Hematopoietic multipotent progenitor cell treated with erythropoietin and hydrocortisone succinate and interleukin-3 and kit ligand, for 4 days (in vitro differentiated cells): ENCODE results near the gene ERP44.
"Not testable (repeated sequence)": the region's sequence is repeated elsewhere in the genome, so short reads cannot be mapped to it uniquely, and the experiment has no call there.

Experiments
- DNase-seq: peaks from one replicate; pipeline ENCODE4 v3.0.0-alpha.2; 2015

ERP44 gene

DNA sequence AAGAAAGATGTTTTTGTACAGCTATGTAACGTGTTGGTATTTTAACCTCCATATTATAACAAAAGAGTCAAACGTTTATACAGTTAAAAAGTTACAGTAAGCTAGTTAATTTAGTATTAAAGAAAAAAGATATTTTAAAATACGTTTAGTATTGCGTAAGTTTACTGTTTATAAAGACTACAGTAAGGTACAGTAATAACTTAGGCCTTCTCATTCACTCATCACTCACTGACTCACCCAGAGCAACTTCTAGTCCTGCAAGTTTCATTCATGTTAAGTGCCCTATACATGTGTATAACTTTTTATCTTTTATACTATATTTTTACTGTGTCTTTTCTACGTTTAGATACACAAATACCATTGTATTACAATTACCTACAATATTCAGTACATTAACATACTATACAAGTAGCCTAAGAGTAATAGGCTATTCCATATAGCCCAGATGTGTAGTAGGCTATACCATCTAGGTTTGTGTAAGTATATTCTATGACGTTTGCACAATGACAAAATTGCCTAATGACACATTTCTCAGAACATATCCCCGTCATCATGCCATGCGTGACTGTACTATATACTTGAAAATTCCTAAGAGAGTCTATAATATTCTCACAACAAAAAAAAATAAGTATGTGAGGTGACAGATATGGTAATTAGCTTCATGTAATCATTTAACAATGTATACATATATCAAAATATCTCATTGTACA, 33.8 kb downstream of the ERP44 start:
- no peak for DNase-seq

DNA sequence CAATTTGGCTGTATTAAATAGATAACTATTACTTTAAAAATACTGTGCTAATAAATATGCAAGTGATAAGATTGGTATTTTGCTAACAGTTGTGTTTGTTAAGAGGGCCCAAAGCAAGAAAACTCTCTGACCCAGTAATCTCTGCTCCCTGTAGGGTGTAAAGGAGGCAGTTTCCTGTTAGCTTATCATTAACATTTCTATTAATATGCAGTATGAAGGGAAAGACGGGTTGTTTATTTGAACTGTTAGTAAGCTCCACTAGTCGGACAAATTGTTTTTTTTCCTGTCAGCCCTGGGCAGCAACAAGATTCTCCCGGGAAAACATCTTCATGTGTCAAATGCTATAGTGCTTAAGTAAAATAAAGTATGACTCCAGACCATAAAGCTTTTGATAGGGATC, 35.6 kb downstream of the ERP44 start:
- DNase-seq = no peak

DNA sequence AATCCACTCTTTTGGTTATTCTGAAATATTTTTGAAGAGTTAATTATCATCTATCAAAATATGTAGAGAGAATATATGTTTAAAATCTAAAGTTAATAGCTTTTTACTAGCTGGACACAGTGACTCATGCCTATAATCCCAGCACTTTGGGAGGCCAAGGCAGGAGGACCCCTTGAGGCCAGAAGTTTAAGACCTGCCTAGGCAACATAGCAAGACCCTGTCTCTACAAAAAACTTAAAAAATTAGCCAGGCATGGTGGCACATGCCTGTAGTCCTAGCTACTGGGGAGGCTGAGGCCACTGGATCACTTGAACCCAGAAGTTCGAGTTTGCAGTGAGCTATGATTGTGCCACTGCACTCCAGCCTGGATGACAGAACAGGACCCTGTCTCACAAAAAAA, 36.1 kb downstream of the ERP44 start:
- DNase-seq = not testable (repeated sequence)

DNA sequence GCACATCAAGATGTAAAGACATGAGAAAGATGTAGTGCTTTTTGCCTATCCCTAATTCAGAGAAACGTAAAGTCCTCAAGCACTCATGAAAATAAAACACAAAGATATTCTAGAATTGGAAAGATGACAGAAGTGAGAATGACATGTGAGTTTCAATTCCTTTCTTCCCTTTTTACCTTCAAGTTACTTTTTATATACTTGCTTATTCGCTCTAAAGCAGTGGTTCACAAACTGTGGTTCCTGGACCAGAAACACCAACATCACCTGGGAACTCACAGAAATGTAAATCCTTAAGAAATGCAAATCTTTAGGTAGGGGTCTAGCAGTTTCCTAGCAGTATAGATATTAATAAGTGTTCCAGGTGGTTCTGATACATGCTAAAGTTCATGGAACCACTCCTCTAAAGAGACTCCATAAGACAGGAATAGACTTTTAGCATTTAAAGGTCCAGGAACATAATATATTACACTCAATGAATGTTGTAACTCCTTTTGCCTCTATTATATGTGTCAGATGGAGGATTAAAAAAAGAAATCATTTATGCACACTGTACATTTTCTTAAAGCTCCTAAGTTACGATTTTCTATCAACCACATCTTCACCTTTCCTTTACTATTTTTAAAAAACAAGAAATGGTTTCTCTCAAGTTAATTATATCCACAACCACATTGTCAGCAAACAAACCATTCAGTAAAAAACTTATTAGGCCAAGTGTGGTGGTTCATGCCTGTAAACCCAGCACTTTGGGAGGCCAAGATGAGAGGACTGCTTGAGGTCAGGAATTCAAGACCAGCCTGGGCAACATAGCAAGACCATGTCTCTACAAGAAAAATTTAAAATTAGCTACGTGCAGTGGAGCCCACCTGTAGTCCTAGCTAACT, 39.9 kb downstream of the ERP44 start:
- no peak for DNase-seq

DNA sequence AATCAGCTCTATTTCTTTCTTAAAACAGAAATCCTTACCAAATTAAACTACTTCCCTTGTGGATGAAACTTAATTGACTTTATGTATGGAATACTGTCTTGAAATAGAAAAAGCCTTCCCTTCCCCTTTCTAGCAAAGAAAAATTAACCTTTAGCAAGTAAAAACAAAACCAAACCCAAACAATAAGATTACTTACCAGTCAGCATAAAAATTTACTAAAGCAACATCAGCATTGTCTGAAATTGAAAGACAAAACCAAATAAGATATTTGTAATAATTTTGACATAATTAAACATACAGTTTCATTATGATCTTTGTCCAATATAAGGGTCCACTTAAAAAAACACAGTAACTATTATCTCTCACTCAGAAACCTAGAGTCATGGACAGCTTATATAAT, 41.2 kb downstream of the ERP44 start:
- no peak for DNase-seq

DNA sequence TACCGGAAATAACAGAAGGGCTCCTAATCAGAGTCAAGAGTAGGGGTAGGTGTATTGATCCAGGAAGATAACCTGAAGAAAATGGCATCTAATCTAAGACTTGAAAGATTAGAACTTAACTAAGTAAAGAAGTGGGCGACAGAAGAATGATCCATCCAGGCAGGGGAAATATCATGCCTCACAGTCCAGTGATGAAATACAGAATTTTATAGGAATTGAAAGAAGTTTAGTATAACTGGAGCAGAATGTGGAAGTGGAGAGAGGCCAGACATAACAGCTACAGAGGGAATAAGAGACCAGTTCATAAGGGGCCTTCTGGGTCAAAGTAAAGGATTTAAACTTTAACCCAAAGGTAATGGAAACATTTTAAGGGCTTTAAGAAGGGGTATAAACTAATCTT, 42.2 kb downstream of the ERP44 start:
- no peak for DNase-seq

DNA sequence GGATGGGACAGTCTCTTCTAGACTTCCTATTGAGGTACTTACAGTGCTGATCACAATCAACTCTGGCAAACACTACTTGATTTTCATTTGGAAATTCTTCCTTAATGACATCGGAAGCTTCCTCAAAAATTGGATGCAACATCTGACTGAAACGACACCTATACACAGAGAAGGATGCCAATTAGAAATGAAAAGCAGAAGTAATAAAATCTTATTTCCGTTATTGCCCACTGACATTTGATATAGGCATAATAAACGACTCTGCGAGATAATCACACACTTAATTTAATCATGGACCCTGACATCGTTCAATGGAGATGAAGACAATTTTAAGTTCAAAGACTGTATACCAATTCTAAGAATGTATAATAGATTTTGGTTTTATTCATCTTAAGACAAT, 46.4 kb downstream of the ERP44 start:
- peak; percentile 36 for DNase-seq

DNA sequence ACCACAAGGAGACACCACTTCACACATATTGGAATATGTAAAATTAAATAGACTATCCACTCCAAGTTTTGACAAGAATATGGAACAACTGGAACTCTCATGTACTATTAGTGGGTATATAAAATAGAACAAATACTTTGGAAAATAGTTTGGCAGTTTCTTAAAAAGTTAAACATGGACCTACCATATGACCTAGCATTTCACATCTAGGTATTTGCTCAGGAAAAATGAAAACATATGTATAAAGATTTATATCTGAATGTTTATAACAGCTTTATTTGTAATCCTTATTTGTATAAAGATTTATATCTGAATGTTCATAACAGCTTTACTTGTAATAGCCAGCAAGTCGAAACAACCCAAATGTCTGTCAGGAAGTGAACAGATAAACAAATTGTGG, 49.2 kb downstream of the ERP44 start:
- no peak for DNase-seq

DNA sequence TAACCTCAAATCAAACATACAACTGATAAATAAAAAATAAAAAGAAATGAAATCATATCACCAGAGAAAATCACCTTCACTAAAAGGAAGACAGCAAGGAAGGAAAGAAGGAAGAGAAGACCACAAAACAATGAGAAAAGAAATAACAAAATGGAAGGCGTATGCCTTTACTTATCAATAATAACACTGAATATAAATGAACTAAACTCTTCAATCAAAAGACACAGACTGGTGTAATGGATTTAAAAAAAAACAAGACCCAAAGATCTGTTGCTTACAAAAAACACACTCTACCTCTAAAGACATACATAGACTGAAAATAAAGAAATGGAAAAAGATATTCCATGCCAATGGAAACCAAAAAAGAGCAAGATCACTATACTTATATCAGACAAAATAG, 60.3 kb downstream of the ERP44 start:
- no peak for DNase-seq

DNA sequence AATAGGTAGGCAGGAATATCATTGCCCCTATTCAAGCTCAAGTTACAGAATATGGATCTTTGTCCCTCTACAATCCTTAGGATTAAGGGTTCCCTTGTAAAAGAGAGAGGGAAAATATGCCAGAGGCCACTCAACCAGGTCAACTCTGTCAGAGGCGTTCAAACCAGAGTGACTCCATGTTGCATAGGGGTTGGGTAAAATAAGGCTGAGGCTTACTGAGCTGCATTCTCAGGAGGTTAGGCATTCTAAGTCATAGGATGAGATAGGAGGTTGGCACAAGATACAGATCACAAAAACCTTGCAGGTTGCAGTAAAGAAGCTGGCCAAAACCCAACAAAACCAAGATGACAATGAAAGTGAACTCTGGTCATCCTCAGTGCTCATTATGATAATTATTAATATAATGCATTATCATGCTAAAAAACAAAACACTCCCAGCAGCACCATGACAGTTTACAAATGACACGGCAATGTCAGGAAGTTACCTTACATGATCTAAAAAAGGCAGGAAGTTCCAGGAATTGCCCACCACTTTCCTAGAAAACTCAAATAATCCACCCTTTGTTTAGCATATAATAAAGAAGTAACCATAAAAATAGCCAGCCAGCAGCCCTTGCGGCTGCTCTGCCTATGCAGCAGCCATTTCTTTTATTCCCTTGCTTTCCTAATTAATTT, 64.8 kb downstream of the ERP44 start:
- no peak for DNase-seq

DNA sequence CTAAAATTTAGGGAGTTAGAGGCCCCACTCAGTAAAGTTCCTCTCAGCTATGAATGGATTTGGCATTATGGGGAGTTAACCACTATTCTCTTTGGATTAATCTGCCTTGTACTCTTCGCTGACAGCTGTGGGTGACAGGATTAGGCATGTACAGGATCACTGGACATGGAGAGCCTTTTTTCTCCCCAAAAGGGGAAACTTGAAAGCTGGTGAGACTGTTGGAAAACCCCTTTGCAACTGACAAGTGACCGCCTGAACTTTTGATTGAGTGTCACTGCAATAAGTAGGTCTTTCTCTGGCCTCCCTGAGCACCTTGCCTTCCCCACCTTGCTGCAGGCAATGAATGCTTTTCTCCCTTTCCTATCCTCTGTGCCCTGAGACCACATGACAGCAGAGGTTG, 68.3 kb downstream of the ERP44 start:
- no peak for DNase-seq

DNA sequence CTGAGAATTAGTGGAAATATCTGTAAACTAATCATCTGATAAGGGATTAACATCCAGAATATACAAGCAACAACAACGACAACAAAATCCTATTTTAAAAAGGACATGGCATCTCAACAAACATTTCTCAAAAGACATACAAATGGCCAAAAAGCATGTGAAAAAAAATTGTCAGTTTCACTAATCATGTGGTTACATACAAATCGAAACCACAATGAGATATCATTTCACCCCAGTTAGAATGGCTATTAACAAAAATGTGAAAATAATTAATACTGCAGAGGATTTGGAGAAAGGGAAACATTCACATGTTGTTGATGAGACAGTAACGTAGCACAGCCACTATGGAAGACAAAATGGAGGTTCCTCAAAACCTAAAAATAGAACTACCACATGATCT, 69.5 kb downstream of the ERP44 start:
- DNase-seq = peak; percentile 35

DNA sequence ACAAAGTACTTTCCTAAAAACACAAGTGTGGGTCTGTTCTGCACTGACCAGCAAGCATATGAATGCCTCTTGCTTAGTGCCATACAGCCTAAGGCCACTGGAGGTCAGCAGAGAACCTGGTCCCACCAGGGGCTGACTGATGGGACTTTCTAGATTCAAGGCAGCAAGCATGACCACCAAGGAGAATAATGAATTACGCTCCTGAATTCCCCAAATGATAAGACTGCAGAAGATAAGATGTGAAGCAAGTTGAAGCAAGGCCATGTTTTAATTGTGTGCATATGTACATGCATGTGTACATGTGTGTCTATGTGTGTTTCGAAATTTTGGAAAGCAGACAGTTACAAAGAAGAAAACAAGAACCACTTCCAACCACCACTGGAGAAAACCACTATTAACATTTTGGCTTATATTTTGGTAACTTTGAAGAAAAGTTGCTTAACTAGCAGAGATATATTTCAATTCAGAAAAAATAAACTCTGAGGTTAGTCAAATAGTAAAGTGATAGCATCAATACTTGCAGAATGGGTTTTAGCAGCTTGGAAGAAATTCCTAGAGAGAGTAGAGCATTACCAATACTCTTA, 70.5 kb downstream of the ERP44 start:
- DNase-seq = peak; percentile 91

DNA sequence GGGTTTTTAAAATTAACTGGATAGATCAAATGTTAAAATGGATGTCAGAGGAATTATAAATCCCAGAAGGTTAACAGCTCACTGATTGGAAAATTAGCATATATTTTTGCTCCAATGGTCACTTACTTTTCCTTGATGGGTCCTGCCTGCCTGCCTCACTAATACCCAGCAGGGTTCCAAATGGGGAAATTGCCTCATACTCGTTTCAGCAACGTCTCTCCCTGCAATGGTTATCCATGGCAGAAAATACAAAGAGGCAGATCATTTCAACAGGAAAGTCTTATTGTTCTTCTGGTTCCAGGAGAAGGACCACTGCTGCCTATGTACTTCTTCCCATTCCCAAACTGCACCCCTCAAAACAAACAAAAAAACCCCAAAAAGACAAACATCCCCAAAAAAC, 71.3 kb downstream of the ERP44 start:
- no peak for DNase-seq

DNA sequence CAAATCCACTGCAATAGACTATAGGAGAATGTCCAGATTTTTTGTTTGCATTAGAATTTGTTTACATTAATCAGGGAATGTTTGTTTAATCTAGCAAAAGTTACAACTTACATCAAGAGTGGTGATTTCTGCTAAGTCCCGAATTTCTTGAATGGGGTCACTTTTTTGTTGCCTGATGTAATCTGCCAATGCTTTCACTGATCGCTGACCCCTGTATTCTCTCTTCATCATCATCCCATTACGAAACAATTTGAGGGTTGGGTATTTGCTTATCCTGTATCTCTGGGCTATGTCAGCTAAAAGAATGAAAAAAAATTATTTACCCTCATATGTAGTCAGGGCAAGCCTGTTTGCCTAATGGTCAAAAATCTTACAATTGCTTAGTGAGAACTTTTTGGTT, 76.9 kb downstream of the ERP44 start:
- DNase-seq = no peak

DNA sequence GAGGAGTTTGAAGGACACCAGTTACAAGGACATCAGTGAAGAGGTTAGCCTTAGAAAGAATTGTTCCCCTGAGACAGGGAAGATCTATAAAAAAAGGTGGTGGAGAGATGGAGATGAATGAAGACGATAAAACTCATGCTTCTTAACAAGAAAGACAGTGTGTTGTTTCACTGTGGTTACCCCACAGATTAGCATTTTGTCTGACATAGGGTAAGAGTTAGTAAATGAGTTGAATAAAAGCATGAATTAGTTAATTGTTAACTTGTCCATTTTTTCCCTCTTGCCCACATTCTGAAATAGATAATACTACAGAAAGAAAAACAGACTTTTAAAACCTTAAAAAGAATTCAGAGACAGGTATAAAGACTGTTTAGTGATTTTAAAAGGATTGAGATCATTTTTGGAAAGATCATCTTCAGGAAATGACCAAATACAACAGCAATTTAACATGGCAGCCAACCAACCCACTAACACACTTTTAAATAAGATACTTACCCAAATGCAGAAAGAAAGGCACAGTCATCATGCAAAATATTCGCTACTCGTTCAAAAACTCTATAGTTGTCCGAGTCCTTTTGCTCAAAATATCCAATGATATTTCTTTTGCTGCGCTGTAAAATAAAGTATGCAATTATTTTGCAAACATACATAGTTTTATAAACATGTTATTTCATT, 78.5 kb downstream of the ERP44 start:
- no peak for DNase-seq

DNA sequence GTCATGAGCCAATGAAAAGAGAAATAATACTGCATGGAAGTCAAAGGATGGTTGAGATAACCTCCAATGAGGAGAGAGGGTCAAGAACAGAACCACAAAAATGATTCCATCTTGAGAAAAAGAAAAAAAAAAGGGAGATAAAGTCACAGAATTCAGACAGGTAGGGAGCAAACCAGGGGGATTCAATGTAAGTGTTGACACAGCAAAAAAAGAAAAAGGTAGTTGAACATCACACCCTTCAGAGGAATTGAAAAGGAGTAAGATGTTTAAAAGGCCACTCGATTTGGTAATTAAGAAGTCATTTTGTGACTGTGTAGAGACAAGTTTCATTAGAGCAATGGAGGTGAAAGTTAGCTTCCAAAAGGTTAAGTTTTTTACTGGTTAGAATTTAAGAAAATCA, 79.3 kb downstream of the ERP44 start:
- no peak for DNase-seq

DNA sequence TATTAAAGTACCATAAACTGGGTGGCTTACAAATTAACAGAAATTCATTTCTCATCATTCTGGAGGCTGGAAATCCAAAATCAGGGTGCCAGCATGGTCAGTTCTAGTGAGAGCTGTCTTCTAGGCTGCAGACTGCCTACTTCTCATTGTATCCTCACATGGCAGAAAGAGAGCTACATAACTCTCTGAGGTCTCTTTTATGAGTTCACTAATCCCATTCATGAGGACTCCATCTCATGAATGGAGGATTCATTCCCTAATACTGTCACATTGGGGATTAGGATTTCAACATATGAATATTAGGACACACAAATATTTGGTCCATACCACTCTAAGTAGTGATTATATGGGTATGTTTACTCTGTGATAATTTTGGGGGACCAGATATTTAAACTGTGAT, 84.0 kb downstream of the ERP44 start:
- no peak for DNase-seq

DNA sequence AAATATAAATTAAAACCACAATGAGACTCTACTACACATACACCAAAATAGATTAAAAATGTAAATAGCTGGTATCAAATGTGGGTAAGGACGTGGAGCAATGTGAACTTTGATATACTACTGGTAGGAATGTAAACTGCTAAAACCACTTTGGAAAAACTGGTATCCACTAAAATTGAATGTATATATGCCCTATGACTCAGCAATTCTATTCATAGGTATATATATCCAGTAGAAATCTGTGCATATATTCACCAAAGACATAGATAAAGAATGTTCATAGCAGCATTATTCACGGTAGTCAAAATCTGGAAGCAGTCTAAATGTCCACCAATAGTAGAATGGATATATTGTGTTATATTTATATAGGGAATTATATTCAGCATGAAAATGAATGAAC, 85.2 kb downstream of the ERP44 start:
- DNase-seq = no peak

DNA sequence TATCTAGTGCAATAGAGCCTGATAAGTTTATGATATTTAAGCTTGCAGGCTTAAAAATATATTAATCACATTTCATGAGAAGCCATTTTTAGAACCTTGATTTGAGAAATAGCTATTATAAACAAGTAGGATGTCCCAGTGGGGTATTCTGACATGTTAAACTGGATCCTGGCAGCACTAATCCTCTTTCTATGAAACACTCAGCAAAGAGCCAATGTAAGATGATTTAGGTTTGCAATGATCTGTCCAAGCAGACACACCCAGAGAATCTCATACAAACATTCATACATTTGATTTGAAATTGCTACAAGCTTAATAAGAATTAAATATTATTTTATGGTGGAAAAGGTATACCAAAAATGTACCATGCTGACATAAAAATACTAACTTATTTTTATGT, 86.5 kb downstream of the ERP44 start:
- DNase-seq = no peak

DNA sequence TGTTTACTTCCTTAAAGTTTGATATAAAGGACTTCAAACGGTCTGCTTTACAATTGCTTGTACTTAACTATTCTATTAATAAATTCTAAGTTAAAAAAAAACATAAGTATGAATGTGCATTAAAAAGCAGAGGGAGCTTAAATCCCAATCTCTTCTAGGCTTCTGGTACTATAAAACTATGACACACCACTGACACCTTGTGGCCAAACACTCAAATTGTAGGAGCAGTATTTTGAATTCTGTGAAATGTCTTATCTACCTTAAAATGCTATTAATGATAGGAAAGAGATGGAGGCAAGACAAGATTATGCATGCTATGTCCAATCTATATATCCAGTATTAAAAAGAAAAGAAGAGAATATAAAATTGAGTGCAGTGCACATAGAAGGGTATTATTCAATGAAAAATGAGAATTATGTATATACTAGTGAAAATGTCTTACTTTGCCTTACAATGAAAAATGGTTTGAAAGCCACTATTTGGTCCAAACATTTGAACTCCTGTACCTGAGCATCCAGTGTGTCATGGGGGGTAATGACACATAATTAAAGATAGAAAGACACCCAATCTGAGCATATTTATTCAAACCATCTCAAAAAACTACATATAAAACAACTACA, 87.6 kb downstream of the ERP44 start:
- peak; percentile 84 for DNase-seq

DNA sequence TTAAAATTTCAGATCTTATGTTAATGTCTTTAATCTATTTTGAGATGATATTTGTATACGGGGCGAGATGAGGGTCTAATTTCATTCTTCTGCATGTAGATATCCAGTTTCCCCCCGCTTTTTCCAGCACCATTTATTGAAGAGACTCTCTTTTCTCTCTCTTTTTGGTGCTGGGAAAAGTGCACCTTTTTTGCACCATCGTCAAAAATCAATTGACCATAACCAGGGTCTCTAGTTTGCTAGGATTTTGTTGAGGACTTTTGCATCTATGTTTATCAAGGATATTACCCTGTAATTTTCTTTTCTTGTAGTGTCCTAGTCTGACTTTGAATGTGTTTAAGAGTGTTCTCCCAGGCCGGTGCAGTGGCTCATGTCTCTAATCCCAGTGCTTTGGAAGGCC, 99.0 kb downstream of the ERP44 start:
- no peak for DNase-seq

DNA sequence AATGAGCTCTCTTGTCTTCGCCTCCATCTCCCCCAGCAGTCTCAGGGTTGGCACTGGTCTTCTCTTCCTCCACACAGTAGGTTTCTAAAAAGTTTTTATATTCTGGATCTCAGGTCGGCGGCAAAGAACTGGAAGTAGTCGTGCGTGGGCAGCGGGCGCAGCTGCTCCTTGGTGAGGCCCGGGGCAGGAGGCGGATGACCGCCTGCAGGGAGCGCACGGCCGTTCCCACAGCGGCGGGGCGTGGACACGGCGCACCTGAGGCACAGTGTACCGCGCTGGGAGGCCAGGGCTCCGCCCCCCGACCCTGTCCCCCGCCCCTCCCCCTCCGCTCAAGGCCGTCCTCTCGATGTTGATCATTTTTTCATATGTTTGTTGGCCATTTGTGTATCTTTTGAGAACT, 99.9 kb downstream of the ERP44 start:
- DNase-seq = no peak
